Measurements from ENCODE around the gene ASB7. TPM values are rescaled to one million over a fixed set of nuclear protein-coding genes. Genes with fewer than 3 reads are reported as not detected.

ASB7 gene
- total RNA-seq, 4 donors from 2014 or later = 15.0 to 27.7 (median 22.7) TPM

DNA sequence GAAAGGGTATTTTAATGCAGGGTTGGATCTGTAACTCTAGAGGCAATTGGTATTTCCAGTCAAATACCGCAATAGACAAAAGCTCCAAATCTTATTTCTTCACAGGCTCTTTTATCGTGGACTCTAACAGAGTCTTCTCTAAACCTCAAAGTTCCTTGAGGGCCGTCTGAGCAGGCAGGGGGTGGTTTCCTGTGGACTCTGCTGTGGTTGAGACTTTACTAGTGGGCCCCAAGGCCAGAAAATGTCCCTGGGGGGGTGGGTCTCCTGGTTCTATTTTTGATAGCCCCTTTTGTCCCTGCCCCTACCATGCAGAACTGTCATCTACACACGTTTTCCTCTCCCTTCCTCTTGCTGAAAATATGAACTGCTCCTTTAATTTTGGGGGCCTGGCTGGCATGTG lies 80.1 kb downstream of the ASB7 start:
- no peak for DNase-seq
- Histone ChIP-seq H3K4me3 (no peak overlapping the region), H3K27me3 (no peaks in the 10 kb centered on the region), H3K36me3 (no peaks in the 10 kb centered on the region), H3K27ac (no peak overlapping the region), H3K9me3 (no peaks in the 10 kb centered on the region), H3K4me1 (peaks cover 0 to 10% of the 10 kb centered on the region in 2 donors)
- no peak for TF ChIP-seq POLR2A (IDR thresholded peaks at IDR 0.05)
- TF ChIP-seq, protein P1, sequence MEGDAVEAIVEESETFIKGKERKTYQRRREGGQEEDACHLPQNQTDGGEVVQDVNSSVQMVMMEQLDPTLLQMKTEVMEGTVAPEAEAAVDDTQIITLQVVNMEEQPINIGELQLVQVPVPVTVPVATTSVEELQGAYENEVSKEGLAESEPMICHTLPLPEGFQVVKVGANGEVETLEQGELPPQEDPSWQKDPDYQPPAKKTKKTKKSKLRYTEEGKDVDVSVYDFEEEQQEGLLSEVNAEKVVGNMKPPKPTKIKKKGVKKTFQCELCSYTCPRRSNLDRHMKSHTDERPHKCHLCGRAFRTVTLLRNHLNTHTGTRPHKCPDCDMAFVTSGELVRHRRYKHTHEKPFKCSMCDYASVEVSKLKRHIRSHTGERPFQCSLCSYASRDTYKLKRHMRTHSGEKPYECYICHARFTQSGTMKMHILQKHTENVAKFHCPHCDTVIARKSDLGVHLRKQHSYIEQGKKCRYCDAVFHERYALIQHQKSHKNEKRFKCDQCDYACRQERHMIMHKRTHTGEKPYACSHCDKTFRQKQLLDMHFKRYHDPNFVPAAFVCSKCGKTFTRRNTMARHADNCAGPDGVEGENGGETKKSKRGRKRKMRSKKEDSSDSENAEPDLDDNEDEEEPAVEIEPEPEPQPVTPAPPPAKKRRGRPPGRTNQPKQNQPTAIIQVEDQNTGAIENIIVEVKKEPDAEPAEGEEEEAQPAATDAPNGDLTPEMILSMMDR (IDR thresholded peaks at IDR 0.05) = no peak
- intact Hi-C loops (cut with DNase I; ENCODE audit: low total_unique reads) = no loop called here

DNA sequence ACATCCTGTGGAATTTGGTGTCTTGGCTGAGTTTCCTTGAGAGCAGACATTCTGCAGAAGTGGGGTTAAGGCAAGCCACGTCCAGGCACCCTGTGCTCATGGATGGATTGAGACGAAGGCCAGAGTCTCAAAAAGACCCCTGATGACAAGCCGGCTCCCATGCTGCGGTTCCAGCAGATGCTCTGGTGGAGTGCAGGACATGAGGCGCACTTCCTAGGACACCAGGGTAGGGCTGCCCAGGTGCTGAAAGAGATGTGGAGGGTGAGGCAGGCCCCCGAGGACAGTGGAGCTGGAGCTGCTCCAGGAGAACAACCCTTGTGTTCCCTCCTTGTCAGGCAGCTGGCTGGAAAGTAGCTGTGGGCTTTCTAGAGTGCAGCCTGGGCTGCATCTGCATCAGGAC lies 81.0 kb downstream of the ASB7 start:
- Histone ChIP-seq H3K4me1 (peaks cover 4 to 14% of the 10 kb centered on the region in 2 donors), H3K27ac (no peak overlapping the region), H3K4me3 (no peak overlapping the region), H3K27me3 (no peaks in the 10 kb centered on the region), H3K36me3 (no peaks in the 10 kb centered on the region), H3K9me3 (no peaks in the 10 kb centered on the region)
- intact Hi-C loops (cut with DNase I; ENCODE audit: low total_unique reads) = no loop called here
- no peak for TF ChIP-seq POLR2A (IDR thresholded peaks at IDR 0.05)
- TF ChIP-seq, protein P1 (IDR thresholded peaks at IDR 0.05) = no peak
- DNase-seq = no peak

DNA sequence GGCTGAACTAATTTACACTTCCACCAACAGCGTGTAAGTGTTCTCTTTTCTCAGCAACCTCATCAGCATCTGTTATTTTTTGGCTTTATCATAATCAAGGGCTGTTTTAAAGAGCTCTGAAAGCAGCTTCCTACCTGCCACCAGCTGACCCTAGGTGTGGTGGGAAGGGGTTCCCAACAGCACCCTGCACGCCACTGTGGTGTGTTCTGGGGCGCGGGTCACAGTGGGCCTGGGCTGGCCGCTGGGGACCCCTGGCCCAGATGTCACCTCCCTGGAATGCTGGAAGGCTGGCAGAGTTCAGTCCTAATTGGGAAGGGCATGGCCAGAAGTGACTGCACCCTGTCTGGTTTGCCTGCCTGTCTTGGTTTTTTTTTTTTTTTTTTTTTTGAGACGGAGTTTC lies 82.2 kb downstream of the ASB7 start:
- Histone ChIP-seq H3K9me3 (no peaks in the 10 kb centered on the region), H3K4me3 (no peak overlapping the region), H3K27me3 (no peaks in the 10 kb centered on the region), H3K36me3 (no peaks in the 10 kb centered on the region), H3K27ac (no peak overlapping the region), H3K4me1 (peaks cover 5 to 20% of the 10 kb centered on the region in 2 donors)
- intact Hi-C loops (cut with DNase I; ENCODE audit: low total_unique reads) = no loop called here
- no peak for DNase-seq
- TF ChIP-seq POLR2A (IDR thresholded peaks at IDR 0.05) = no peak
- TF ChIP-seq, protein P1 (IDR thresholded peaks at IDR 0.05) = no peak

DNA sequence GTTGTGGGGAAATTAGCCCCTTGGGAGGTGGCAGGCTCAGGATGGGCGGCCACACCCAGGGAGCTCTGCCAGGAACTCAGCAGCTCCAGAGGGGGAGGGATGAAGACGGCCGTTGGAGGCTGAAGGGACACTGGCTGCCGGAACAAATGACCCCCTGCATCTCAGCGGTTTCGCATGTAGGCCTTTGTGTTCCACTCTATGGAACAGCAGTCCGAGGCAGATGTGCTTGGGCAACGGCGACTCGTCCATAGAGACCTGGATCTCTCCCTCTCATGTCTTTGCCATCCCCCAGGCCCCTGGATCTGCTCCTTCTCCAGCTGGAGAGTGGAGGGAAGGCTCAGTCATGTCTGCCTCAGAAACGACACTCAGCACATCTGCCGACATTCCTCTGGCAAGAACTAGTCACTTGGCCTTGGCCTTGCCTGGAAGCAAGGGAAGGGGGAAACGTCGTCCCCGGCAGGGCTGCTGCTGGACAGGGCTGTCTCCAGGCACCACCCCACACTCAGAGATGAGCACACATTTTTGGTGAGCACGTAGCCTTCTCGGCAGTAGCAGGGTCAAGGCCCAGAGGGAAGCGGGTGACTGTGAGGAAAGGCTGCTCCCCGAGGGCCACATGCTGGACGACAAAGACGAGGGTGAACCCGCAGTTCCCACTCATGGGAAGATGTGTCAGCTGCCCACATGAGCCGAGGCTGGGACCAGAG lies 83.8 kb downstream of the ASB7 start:
- Histone ChIP-seq H3K36me3 (no peaks in the 10 kb centered on the region), H3K4me3 (no peak overlapping the region), H3K9me3 (no peaks in the 10 kb centered on the region), H3K4me1 (peaks cover 5 to 20% of the 10 kb centered on the region in 2 donors), H3K27ac (peak overlapping the region; percentile 83 to 91), H3K27me3 (no peaks in the 10 kb centered on the region)
- DNase-seq = peak; percentile 52 to 67
- TF ChIP-seq POLR2A (IDR thresholded peaks at IDR 0.05) = no peak
- TF ChIP-seq, protein P1 (IDR thresholded peaks at IDR 0.05) = no peak
- intact Hi-C loops (cut with DNase I; ENCODE audit: low total_unique reads) = no loop called here

DNA sequence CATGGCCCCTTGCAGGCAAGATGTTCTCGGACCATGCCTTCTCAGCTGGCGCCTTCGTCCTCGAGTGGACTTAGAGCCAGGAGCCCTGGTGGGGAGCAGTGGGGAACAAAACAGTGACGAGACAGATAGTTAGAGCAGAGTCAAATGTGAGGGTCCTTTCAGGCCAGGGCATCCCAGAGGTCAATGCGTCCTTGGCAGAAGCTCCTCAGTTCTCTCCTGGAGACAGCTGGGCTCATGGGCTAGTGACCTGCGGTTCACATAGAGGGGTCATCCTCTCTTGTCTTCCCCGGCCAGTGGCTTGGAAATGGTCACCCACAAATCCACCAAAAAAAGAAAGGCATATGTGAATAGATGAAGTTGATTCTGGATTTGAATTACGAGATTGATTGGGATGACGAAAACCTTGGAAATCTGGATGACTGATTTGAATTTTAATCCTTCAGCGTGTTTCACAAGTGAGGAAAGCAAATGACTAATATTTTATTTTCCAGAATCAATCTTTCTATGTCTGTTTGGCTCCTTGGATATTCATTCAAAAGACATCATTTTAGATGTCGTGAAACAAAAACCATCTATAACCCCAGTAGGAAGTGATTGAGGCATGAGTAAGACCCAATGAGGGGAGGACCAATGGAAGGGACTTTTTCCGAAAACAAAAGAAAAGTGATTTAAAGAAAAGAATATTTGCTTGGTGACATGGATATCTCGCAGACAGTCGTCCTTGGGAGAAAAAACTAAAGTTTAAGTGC lies 84.5 kb downstream of the ASB7 start:
- H3K4me1 ChIP-seq = peaks cover 5 to 20% of the 10 kb centered on the region in 2 donors
- no peaks in the 10 kb centered on the region for H3K9me3 ChIP-seq
- peak overlapping the region; percentile 83 to 91 for H3K27ac ChIP-seq
- H3K27me3 ChIP-seq = no peaks in the 10 kb centered on the region
- no peaks in the 10 kb centered on the region for H3K36me3 ChIP-seq
- H3K4me3 ChIP-seq = no peak overlapping the region
- intact Hi-C loops (cut with DNase I; ENCODE audit: low total_unique reads) = no loop called here
- no peak for DNase-seq
- TF ChIP-seq, protein P1 (IDR thresholded peaks at IDR 0.05) = no peak
- no peak for TF ChIP-seq POLR2A (IDR thresholded peaks at IDR 0.05)
